ENCODE measurements around the gene KRT222.

KRT222 gene

DNA sequence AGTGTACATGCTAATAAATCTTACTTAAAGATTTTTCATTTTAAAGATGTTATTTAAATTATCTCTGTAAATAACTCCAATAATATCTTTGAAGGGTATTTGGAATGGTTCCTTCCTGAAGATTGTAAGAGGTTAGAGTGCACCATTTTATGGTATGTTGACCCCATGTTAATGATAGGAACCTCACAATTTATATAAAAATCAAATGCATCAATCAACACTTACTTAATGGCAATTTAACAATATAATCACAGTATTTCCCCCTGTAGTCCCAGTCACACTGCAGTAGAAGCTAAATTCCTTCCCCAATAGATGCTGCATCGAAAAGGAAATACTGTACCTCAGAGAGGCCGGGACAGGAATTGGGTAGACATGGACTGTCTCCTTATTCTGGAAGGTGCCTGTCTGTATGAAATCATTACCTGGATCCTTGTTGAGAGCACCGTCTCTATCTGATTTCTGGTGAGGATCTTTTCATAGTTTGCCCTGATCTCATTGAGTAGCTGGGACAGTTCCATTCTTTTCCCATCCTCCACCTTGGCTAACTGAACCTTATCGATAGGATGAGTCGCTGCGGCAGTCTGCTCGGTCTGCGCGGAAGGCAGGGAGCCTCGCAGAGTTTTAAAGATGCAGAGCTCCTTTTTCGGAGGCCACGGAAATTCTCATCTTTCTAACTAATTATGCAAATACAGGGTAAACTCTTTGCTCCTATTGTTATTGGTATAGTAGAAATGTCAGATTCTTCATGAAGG, at the start of gene KRT222:
Gene KRT222 (minus strand): TSS at position 596 of the 752 bp plus-strand sequence. CDS start 78 bp downstream, at position 518.
- Histone ChIP-seq H3K27me3 (ENCODE audit: insufficient read depth, low read depth) (no peaks in the 10 kb centered on the region), H4K20me1 (ENCODE audit: insufficient read depth) (no peaks in the 10 kb centered on the region), H3K4me2 (no peak within 1 kb of the TSS), H3K27ac (no peak within 1 kb of the TSS), H3K4me1 (ENCODE audit: low read depth, poor library complexity, severe bottlenecking) (no peaks in the 10 kb centered on the region), H3K36me3 (ENCODE audit: insufficient read depth) (no peaks in the 10 kb centered on the region), H3K9ac (no peak within 1 kb of the TSS), H2AFZ (ENCODE audit: low read depth) (no peak within 1 kb of the TSS), H3K4me3 (IDR thresholded peaks at IDR 0.05; ENCODE audit: insufficient read depth, low read depth, low read length) (no peak within 1 kb of the TSS), H3K79me2 (ENCODE audit: insufficient read depth, low read depth) (no peaks in the 10 kb centered on the region)
- TF ChIP-seq, protein P1, sequence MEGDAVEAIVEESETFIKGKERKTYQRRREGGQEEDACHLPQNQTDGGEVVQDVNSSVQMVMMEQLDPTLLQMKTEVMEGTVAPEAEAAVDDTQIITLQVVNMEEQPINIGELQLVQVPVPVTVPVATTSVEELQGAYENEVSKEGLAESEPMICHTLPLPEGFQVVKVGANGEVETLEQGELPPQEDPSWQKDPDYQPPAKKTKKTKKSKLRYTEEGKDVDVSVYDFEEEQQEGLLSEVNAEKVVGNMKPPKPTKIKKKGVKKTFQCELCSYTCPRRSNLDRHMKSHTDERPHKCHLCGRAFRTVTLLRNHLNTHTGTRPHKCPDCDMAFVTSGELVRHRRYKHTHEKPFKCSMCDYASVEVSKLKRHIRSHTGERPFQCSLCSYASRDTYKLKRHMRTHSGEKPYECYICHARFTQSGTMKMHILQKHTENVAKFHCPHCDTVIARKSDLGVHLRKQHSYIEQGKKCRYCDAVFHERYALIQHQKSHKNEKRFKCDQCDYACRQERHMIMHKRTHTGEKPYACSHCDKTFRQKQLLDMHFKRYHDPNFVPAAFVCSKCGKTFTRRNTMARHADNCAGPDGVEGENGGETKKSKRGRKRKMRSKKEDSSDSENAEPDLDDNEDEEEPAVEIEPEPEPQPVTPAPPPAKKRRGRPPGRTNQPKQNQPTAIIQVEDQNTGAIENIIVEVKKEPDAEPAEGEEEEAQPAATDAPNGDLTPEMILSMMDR (conservative IDR thresholded peaks at IDR 0.05; ENCODE audit: low read depth, low read length), result no peak

DNA sequence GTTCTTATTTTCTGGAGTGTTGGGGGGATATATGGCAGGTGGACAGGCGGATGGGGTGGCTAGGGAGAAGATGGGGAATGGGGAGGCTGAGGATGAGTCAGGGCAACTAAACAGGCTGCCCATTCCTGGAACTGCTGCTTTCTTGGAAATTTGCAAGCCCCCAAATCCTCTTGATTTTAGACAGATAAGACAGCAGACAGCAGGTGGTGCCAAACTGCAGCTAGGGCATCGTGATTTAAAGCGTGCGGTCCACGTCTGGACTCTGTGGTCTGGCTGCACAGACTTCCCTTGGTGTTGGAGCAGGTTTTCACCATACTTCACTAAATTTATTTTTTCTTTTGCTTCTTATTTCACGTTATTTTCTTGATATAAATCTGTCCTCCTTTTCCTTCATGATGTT, 49.5 kb upstream of the KRT222 start:
- no peaks in the 10 kb centered on the region for H3K79me2 ChIP-seq (ENCODE audit: insufficient read depth, low read depth)
- TF ChIP-seq, protein P1 (conservative IDR thresholded peaks at IDR 0.05; ENCODE audit: low read depth, low read length), result no peak
- no peak overlapping the region for H2AFZ ChIP-seq (ENCODE audit: low read depth)
- no peak overlapping the region for H3K9ac ChIP-seq
- H4K20me1 ChIP-seq (ENCODE audit: insufficient read depth), result no peaks in the 10 kb centered on the region
- no peak overlapping the region for H3K27ac ChIP-seq
- H3K4me3 ChIP-seq (IDR thresholded peaks at IDR 0.05; ENCODE audit: insufficient read depth, low read depth, low read length), result no peak overlapping the region
- no peaks in the 10 kb centered on the region for H3K27me3 ChIP-seq (ENCODE audit: insufficient read depth, low read depth)
- H3K36me3 ChIP-seq (ENCODE audit: insufficient read depth), result no peaks in the 10 kb centered on the region
- no peak overlapping the region for H3K4me2 ChIP-seq
- no peaks in the 10 kb centered on the region for H3K4me1 ChIP-seq (ENCODE audit: low read depth, poor library complexity, severe bottlenecking)

GRCh38 chr17:40707745-40708144, 42.8 kb upstream of the KRT222 start:
- Histone ChIP-seq H4K20me1 (ENCODE audit: insufficient read depth) (no peaks in the 10 kb centered on the region), H2AFZ (ENCODE audit: low read depth) (no peak overlapping the region), H3K27ac (no peak overlapping the region), H3K36me3 (ENCODE audit: insufficient read depth) (no peaks in the 10 kb centered on the region), H3K9ac (no peak overlapping the region), H3K4me2 (no peak overlapping the region), H3K79me2 (ENCODE audit: insufficient read depth, low read depth) (no peaks in the 10 kb centered on the region), H3K4me3 (IDR thresholded peaks at IDR 0.05; ENCODE audit: insufficient read depth, low read depth, low read length) (no peak overlapping the region), H3K4me1 (ENCODE audit: low read depth, poor library complexity, severe bottlenecking) (no peaks in the 10 kb centered on the region), H3K27me3 (ENCODE audit: insufficient read depth, low read depth) (no peaks in the 10 kb centered on the region)
- TF ChIP-seq, protein P1 (conservative IDR thresholded peaks at IDR 0.05; ENCODE audit: low read depth, low read length), result no peak

- H3K27me3 ChIP-seq (ENCODE audit: insufficient read depth, low read depth), result no peaks in the 10 kb centered on the region
- H3K36me3 ChIP-seq (ENCODE audit: insufficient read depth), result no peaks in the 10 kb centered on the region
- H3K4me1 ChIP-seq (ENCODE audit: low read depth, poor library complexity, severe bottlenecking), result no peaks in the 10 kb centered on the region
- no peak overlapping the region for H3K4me2 ChIP-seq
- TF ChIP-seq, protein P1 (conservative IDR thresholded peaks at IDR 0.05; ENCODE audit: low read depth, low read length), result no peak
- H3K79me2 ChIP-seq (ENCODE audit: insufficient read depth, low read depth), result no peaks in the 10 kb centered on the region
- H2AFZ ChIP-seq (ENCODE audit: low read depth), result no peak overlapping the region
- H3K4me3 ChIP-seq (IDR thresholded peaks at IDR 0.05; ENCODE audit: insufficient read depth, low read depth, low read length), result no peak overlapping the region
- no peak overlapping the region for H3K9ac ChIP-seq
- no peaks in the 10 kb centered on the region for H4K20me1 ChIP-seq (ENCODE audit: insufficient read depth)
- no peak overlapping the region for H3K27ac ChIP-seq
These were observed 40.6 kb upstream of the KRT222 start for GRCh38 chr17:40705584-40705983.
